HG03432 (cell line): Measurements from ENCODE around the gene DISC1.

Experiments
- ATAC-seq: cut with Tn5 transposase; IDR thresholded peaks from one replicate; pipeline ENCODE4 v1.9.1; 2021; ENCODE audit warnings: mild to moderate bottlenecking, moderate library complexity; ENCODE audit not compliant: unreplicated experiment

DISC1 gene

DNA sequence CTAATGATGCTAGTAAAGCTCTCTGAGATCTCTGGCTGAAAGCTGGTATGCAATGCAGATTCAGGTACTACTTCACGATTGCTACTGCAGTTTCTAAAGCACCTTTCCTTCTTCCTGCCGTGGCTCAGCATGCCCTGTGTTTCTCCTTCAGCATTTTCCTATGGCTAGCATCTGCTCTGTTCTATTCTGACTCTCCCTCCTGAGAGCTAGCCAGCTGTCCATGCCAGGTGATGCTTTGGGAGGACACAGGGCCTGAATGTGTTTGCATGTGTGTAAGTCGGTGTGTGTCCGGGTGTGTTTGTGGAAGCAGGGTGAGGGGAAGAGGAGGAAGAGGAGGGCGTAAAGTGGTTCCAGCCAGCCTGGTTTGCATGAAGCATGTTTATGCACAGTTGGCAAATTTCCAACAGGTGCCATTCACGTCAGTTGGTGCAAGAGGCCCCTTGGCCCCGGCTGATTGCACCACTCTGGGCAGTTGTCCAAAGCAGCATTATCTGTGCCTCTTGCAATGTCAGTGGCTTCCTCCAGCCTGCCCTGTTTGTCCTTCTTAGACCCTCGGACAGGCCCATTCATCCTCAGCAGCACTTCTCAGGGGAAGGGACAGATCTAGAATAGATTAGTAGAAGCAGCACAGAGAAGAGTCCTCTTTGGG, 433.3 kb downstream of the DISC1 start:
- no peak for ATAC-seq

DNA sequence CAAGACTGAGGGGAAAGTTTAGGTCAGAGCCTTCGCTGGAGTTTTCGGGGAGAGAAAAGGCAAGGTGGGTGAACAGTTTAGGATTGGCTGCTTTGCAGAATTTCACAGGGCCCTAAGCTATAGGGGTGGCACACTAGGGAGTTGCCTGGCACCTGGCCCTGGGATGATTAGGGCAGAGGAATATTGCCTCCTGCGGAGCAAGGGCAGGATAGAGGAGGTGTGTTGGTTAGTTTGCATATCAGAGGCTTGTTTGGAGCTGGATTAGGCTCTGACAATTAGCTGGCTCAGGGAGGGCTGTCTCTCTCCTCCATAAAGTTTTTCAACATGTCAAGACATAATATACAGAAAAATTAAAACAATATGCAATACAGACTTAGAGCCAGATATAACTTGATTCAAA, 436.4 kb downstream of the DISC1 start:
- no peak for ATAC-seq

DNA sequence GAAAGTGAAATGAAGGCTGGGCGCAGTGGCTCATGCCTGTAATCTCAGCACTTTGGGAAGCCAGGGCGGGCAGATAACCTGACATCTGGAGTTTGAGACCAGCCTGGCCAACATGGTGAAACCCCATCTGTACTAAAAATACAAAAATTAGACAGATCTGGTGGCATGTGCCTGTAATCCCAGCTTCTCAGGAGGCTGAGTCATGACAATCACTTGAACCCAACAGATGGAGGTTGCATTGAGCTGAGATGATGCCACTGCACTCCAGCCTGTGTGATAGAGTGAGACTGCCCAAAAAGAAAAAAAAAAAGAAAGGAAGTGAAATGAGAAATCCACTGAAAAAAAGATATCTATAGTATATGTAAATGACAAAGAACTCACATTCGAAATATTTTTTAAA, 439.9 kb downstream of the DISC1 start:
- no peak for ATAC-seq

DNA sequence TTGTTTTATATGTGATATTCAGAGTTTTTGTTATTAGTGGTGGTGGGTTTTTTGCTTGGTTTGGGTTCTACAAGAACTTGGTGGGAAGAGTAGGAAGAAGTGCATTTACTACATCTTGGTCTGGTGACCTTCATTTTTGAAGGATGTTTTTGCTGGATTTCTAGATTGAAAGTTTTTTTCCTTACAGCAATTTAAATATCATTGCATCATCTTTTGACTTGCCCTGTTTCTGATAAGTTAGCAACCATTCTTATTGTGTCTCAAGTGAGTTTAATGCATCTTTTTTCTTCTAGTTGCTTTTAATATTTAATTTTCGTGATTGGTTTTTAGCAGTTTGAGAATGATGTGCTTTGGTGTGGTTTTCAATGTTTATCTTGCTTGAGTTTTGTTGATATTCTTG, 447.7 kb downstream of the DISC1 start:
- no peak for ATAC-seq

DNA sequence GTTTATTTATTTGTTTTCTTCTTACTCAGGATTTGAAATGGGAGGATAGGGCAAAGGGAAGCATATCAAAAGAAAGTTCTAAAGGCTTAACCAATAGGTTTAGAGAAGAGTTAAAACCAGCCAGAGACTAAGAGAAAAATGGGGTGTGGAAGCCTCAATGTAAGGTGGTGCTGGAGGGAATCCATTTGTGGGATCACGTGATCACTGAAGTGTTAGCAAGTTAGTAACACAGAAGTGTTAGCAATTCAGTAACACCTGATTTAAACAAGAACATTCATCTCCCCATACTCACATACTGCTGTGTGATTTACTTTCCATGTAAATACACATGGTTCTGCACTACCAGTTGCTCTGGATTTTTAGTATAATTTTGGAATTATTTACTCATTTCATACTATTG, 451.2 kb downstream of the DISC1 start:
- no peak for ATAC-seq

DNA sequence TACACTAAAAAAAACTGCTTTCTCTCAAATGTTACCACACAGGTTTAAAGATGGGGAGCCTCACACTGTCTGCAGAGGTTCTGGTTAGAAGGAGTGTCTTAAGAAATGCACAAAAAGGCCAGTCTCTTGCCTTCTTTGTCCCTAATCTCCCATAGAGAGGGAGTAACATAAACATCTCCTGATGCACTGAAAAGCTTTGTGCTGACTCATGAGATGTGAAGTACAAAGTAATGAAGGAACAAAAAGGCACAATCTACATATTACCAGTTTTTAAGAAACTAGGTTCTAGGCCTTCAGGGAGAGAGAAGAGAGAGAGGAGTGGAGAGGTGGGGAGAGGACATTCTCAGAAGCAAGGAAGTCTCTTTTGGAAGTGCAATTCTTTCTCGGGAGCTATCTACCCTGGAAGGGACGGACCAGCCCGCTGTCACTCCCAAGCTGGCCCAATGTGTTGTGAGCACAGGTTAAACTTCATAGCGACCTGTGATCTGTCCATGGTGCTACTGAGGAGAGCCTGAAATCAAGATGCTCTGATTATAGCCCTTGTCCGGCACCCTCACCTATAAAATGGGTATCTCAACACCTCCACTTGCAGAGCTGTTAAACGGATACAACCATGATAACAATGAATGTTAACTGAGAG, 458.1 kb downstream of the DISC1 start:
- no peak for ATAC-seq

DNA sequence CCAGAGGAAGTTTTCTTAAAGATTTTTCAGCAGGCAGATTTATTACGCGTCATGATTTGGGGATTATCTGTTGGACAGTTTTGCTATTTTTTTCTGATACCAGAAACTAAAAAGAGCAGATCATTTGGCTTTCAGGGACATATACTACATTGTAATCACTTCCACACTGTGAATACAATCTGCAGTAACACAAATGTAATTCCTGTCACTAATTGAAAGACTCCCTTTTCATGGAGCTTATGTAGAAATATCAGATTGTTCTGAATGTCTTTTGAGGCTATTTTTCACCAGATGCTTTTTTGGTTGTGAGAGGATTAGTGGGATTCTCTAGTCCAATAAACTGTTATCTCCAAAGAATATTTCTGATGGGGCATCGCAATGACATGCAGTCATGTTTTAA, 464.2 kb downstream of the DISC1 start:
- no peak for ATAC-seq
